Smooth muscle cell (in vitro differentiated cells): ENCODE results near the gene RALGPS1. TPM values are rescaled to one million over a fixed set of nuclear protein-coding genes. Genes with fewer than 3 reads are reported as not detected.

Experiments
- DNase-seq: peaks from one replicate; lab custom pipeline; 2025; ENCODE audit not compliant: unreplicated experiment; lab: John Stamatoyannopoulos, UW
- H2AFZ ChIP-seq: fragments of 200-600 bp; sonication (generic); 2 replicates; pipeline ENCODE4 v1.6.0; 2016; ENCODE audit warnings: antibody characterized with exemption, low read depth, mild to moderate bottlenecking
- H3F3A ChIP-seq: fragments of 200-600 bp; sonication (generic); 2 replicates; pipeline ENCODE4 v1.6.0; 2017; ENCODE audit warnings: antibody characterized with exemption, low read depth
- H3K27ac ChIP-seq: fragments of 200-600 bp; sonication (generic); 2 replicates; pipeline ENCODE4 v1.5.1; 2016; ENCODE audit warnings: low read depth, mild to moderate bottlenecking
- H3K27me3 ChIP-seq: fragments of 200-600 bp; sonication (generic); 2 replicates; pipeline ENCODE4 v1.6.1; 2016; ENCODE audit warnings: low read depth, mild to moderate bottlenecking
- H3K36me3 ChIP-seq: fragments of 200-600 bp; sonication (generic); 2 replicates; pipeline ENCODE4 v1.5.1; 2016; ENCODE audit warnings: low read depth
- H3K4me1 ChIP-seq: fragments of 200-600 bp; sonication (generic); 2 replicates; pipeline ENCODE4 v1.5.1; 2016; ENCODE audit warnings: low read depth
- H3K4me2 ChIP-seq: fragments of 200-600 bp; sonication (generic); 2 replicates; pipeline ENCODE4 v1.6.0; 2016; ENCODE audit warnings: mild to moderate bottlenecking
- H3K4me3 ChIP-seq: fragments of 200-600 bp; sonication (generic); 2 replicates; pipeline ENCODE4 v1.5.1; 2016; ENCODE audit warnings: mild to moderate bottlenecking
- H3K79me2 ChIP-seq: fragments of 200-600 bp; sonication (generic); 2 replicates; pipeline ENCODE4 v1.6.0; 2016; ENCODE audit warnings: low read depth, mild to moderate bottlenecking
- H3K9ac ChIP-seq: fragments of 200-600 bp; sonication (generic); 2 replicates; pipeline ENCODE4 v1.6.0; 2016; ENCODE audit warnings: low read depth
- H3K9me3 ChIP-seq: fragments of 200-600 bp; sonication (generic); replicated peaks from 2 replicates; pipeline ENCODE4 v1.5.1; 2016; ENCODE audit warnings: low read depth
- H4K20me1 ChIP-seq: fragments of 200-600 bp; sonication (generic); 2 replicates; pipeline ENCODE4 v1.6.0; 2016; ENCODE audit warnings: low read depth
- CTCF ChIP-seq: fragments of 200-600 bp; sonication (generic); IDR thresholded peaks from 2 replicates; pipeline ENCODE4 v1.5.1; 2017; ENCODE audit warnings: borderline replicate concordance, mild to moderate bottlenecking, antibody characterized with exemption; ENCODE audit not compliant: insufficient read depth, poor library complexity, severe bottlenecking
- WGBS: methylation state at CpG from one replicate; pipeline ENCODE4 v1.1.7; 2016; ENCODE audit warnings: low lambda C conversion rate; 5-methylcytosine and 5-hydroxymethylcytosine counted together
- polyA plus RNA-seq: library from polyadenylated mRNA; unstranded; fragments of >200 nt; fragmentation: Nextera tagmentation; extraction: Ambion mirVana; gene quantifications from 2 replicates; pipeline ENCODE4 v1.2.1, GENCODE V29; 2016
- total RNA-seq: library from RNA; depleted of rRNA; stranded (reverse); fragments of >200 nt; gene quantifications from 2 replicates; pipeline ENCODE4 v1.2.3, GENCODE V29; 2014

RALGPS1 gene
- total and polyA plus RNA-seq, 2 experiments from 2014 or later = 2.1 to 4.0 TPM

- no peaks in the 10 kb centered on the region for H3K36me3 ChIP-seq
- no peak for TF ChIP-seq CTCF
- 70% methylated on average over 3 of the region's 3 CpGs for WGBS
- H3F3A ChIP-seq = peaks cover 4% of the 10 kb centered on the region
- H4K20me1 ChIP-seq = no peaks in the 10 kb centered on the region
- no peak overlapping the region for H3K27ac ChIP-seq
- H3K9me3 ChIP-seq = no peaks in the 10 kb centered on the region
- no peaks in the 10 kb centered on the region for H3K4me1 ChIP-seq
- no peak overlapping the region for H3K9ac ChIP-seq
- no peak overlapping the region for H2AFZ ChIP-seq
- DNase-seq = no peak
- H3K27me3 ChIP-seq = no peaks in the 10 kb centered on the region
- no peak overlapping the region for H3K4me2 ChIP-seq
- H3K79me2 ChIP-seq = peaks cover 4% of the 10 kb centered on the region
- H3K4me3 ChIP-seq = no peak overlapping the region
These were observed 317.1 kb downstream of the RALGPS1 start for GRCh38 chr9:127231666-127232065.

GRCh38 chr9:127232833-127233549, 318.4 kb downstream of the RALGPS1 start:
- Histone ChIP-seq H3K9me3 (no peaks in the 10 kb centered on the region), H3K4me3 (no peak overlapping the region), H3K9ac (no peak overlapping the region), H3K4me1 (no peaks in the 10 kb centered on the region), H3K36me3 (no peaks in the 10 kb centered on the region), H3F3A (no peaks in the 10 kb centered on the region), H2AFZ (no peak overlapping the region), H3K79me2 (peaks cover 1% of the 10 kb centered on the region), H3K27ac (no peak overlapping the region), H3K27me3 (no peaks in the 10 kb centered on the region), H4K20me1 (no peaks in the 10 kb centered on the region), H3K4me2 (no peak overlapping the region)
- DNase-seq = no peak
- WGBS = 85% methylated on average over 4 of the region's 4 CpGs
- TF ChIP-seq CTCF = no peak

GRCh38 chr9:127233550-127233949, 319.0 kb downstream of the RALGPS1 start:
- Histone ChIP-seq H3K4me1 (no peaks in the 10 kb centered on the region), H3K27ac (no peak overlapping the region), H3K9me3 (no peaks in the 10 kb centered on the region), H3K79me2 (no peaks in the 10 kb centered on the region), H2AFZ (no peak overlapping the region), H4K20me1 (no peaks in the 10 kb centered on the region), H3F3A (no peaks in the 10 kb centered on the region), H3K9ac (no peak overlapping the region), H3K36me3 (no peaks in the 10 kb centered on the region), H3K4me3 (no peak overlapping the region), H3K4me2 (no peak overlapping the region), H3K27me3 (no peaks in the 10 kb centered on the region)
- DNase-seq = no peak
- TF ChIP-seq CTCF = no peak
- WGBS = 81% methylated on average over 4 of the region's 4 CpGs

GRCh38 chr9:127233989-127234388, 319.4 kb downstream of the RALGPS1 start:
- no peaks in the 10 kb centered on the region for H4K20me1 ChIP-seq
- TF ChIP-seq CTCF = no peak
- no peaks in the 10 kb centered on the region for H3K27me3 ChIP-seq
- H3K9ac ChIP-seq = no peak overlapping the region
- no peak overlapping the region for H3K4me2 ChIP-seq
- WGBS = 77% methylated on average over 1 of the region's 1 CpG
- H3K36me3 ChIP-seq = no peaks in the 10 kb centered on the region
- H3K4me3 ChIP-seq = no peak overlapping the region
- no peaks in the 10 kb centered on the region for H3K4me1 ChIP-seq
- DNase-seq = no peak
- H3F3A ChIP-seq = no peaks in the 10 kb centered on the region
- H2AFZ ChIP-seq = no peak overlapping the region
- H3K9me3 ChIP-seq = no peaks in the 10 kb centered on the region
- no peak overlapping the region for H3K27ac ChIP-seq
- no peaks in the 10 kb centered on the region for H3K79me2 ChIP-seq
